DMS153 treated with DMSO at 0.1 percent for 48 hours (cell line): ENCODE results near the gene SKIL.
"Not testable (repeated sequence)": the region's sequence is repeated elsewhere in the genome, so short reads cannot be mapped to it uniquely, and the experiment has no call there.

Experiments used
- DNase-seq: peaks from one replicate; lab custom pipeline; 2025; ENCODE audit not compliant: unreplicated experiment; lab: John Stamatoyannopoulos, UW

The SKIL gene

GRCh38 chr3:170357176-170358041 lies at the start of gene SKIL:
SKIL (plus strand) TSS chr3:170357715; CDS start chr3:170360332, 2,617 bp downstream.
- DNase-seq = peak; percentile 88

- DNase-seq = no peak
Measured at GRCh38 chr3:170309046-170309445, 48.5 kb upstream of the SKIL start.

- DNase-seq = no peak
Measured at GRCh38 chr3:170317954-170318353, 39.6 kb upstream of the SKIL start.

GRCh38 chr3:170320461-170321121 lies 36.9 kb upstream of the SKIL start:
- DNase-seq = no peak

GRCh38 chr3:170321321-170322034 lies 36.0 kb upstream of the SKIL start:
- no peak for DNase-seq

GRCh38 chr3:170322566-170323269 lies 34.8 kb upstream of the SKIL start:
- DNase-seq = no peak

- DNase-seq = no peak
Measured at GRCh38 chr3:170323331-170323730, 34.2 kb upstream of the SKIL start.

GRCh38 chr3:170324962-170325361 lies 32.6 kb upstream of the SKIL start:
- DNase-seq = no peak

- DNase-seq = no peak
Measured at GRCh38 chr3:170327040-170327808, 30.3 kb upstream of the SKIL start.

GRCh38 chr3:170327868-170328548 lies 29.5 kb upstream of the SKIL start:
- DNase-seq = not testable (repeated sequence)

- DNase-seq = no peak
Measured at GRCh38 chr3:170330366-170330765, 27.1 kb upstream of the SKIL start.

GRCh38 chr3:170331143-170331542 lies 26.4 kb upstream of the SKIL start:
- no peak for DNase-seq

- no peak for DNase-seq
Measured at GRCh38 chr3:170337420-170337819, 20.1 kb upstream of the SKIL start.

GRCh38 chr3:170338690-170339340 lies 18.7 kb upstream of the SKIL start:
- DNase-seq = no peak

- not testable (repeated sequence) for DNase-seq
Measured at GRCh38 chr3:170342273-170342672, 15.2 kb upstream of the SKIL start.

GRCh38 chr3:170343859-170344258 lies 13.7 kb upstream of the SKIL start:
- not testable (repeated sequence) for DNase-seq

GRCh38 chr3:170344971-170345370 lies 12.5 kb upstream of the SKIL start:
- no peak for DNase-seq

- no peak for DNase-seq
Measured at GRCh38 chr3:170346481-170347392, 10.8 kb upstream of the SKIL start.
